Hepatocyte (in vitro differentiated cells): ENCODE results near the gene ADH5.

Experiments
- EZH2 ChIP-seq: fragments of 200-600 bp; sonication (generic); IDR thresholded peaks from 2 replicates; pipeline ENCODE4 v1.6.1; 2016; ENCODE audit warnings: antibody characterized with exemption, mild to moderate bottlenecking, borderline replicate concordance
- TF ChIP-seq, protein P1 (sequence below): fragments of 200-600 bp; sonication (generic); IDR thresholded peaks from 2 replicates; pipeline ENCODE4 v1.5.1; 2016; ENCODE audit warnings: antibody characterized with exemption, mild to moderate bottlenecking; ENCODE audit not compliant: poor library complexity

DNA sequence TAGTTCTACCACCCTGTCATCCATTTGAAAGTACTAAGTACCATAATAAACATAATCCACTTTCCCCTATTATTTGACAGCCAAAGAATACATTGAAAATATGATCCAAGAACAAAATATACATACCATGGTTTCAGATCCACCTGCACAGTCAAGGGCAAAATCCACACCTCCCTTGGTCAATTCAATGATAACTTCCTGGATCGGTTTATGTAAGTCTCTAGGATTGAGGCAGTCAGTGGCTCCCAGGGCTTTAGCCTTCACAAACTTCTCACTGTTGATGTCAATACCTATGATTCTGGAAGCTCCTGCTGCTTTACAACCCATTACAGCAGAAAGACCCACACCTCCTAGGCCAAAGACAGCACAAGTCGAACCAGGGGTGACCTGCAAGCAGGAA is 42.8 kb upstream of the ADH5 start:
- TF ChIP-seq, protein P1, sequence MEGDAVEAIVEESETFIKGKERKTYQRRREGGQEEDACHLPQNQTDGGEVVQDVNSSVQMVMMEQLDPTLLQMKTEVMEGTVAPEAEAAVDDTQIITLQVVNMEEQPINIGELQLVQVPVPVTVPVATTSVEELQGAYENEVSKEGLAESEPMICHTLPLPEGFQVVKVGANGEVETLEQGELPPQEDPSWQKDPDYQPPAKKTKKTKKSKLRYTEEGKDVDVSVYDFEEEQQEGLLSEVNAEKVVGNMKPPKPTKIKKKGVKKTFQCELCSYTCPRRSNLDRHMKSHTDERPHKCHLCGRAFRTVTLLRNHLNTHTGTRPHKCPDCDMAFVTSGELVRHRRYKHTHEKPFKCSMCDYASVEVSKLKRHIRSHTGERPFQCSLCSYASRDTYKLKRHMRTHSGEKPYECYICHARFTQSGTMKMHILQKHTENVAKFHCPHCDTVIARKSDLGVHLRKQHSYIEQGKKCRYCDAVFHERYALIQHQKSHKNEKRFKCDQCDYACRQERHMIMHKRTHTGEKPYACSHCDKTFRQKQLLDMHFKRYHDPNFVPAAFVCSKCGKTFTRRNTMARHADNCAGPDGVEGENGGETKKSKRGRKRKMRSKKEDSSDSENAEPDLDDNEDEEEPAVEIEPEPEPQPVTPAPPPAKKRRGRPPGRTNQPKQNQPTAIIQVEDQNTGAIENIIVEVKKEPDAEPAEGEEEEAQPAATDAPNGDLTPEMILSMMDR, result no peak
- TF ChIP-seq EZH2, result no peak
